LNCAP (cell line): Measurements from ENCODE around the gene SMARCD3.

Source experiments
- CTCF ChIP-seq: fragments of 450-650 bp; IDR thresholded peaks from 2 replicates; pipeline ENCODE4 v1.5.1; 2017; ENCODE audit warnings: mild to moderate bottlenecking

Gene SMARCD3

DNA sequence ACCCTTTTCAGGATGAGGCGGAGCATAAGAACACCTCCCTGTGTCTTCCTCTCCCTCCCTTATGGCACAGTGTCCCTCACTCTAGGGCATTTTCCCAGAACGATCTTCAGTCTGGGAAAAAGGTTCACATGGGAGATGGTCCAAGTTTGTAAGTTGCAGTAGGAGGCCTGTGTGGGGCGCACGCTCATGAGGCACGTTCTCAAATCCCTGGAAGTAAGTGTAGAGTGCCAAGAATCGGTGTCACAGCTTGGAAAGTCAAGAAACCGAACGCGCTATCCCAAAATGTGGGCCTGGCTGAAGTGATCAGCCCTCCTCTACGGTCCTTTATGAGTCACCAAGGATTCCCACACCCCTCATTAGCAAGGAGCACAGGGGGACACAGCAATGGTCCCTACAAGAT, 23.9 kb upstream of the SMARCD3 start:
- TF ChIP-seq CTCF, result no peak

- no peak for TF ChIP-seq CTCF
These were observed 23.3 kb upstream of the SMARCD3 start for GRCh38 chr7:151271699-151272355.

DNA sequence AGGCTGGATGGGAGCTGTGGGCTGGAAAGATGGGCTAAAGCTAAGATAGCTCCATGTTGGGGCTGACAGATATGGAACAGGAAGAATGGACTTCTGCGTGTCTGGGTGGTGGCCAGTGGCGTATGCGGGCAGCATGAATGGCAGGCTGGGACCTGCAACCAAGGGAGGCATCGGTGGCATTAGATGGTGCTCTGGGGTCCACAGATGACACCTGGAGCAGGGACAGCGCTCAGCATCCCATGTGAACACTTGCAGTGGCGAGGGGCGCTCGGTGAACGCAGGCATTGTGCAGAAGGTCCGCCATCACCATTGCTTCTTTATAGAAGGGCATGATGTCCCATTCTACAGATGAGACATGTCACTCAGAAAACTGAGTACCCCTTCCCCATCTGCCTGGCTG, 21.0 kb upstream of the SMARCD3 start:
- TF ChIP-seq CTCF, result no peak

- no peak for TF ChIP-seq CTCF
These were observed 16.9 kb upstream of the SMARCD3 start for GRCh38 chr7:151265351-151265931.

- TF ChIP-seq CTCF, result no peak
These were observed 16.1 kb upstream of the SMARCD3 start for GRCh38 chr7:151264615-151265014.

GRCh38 chr7:151261529-151261928, 13.0 kb upstream of the SMARCD3 start:
- no peak for TF ChIP-seq CTCF

DNA sequence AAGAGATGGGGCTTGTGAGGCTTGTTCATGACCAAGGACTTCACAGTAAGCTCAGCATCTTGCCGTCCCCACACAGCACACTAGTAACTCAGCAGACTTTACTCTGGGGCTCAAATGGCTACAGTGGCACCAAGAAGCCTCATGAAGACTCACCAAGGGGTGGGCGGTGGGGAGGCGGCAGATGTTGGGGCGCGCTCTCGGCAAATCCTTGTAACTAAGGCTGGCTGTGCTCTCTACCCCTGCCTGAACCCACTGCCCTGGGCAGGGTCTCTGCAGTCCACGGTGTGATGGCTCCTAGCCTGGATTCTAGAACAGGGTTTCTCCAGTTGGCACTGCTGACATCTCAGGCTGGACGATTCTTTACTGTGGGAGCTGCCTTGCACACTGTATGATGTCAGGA, 12.4 kb upstream of the SMARCD3 start:
- no peak for TF ChIP-seq CTCF

- TF ChIP-seq CTCF, result no peak
These were observed 12.0 kb upstream of the SMARCD3 start for GRCh38 chr7:151260471-151260870.
